Natural killer cell (primary cell): ENCODE measurements around the gene IRF1. TPM values are rescaled to one million over a fixed set of nuclear protein-coding genes. Genes with fewer than 3 reads are reported as not detected.
A peak's percentile ranks its signal among the peaks of the same experiment; 100 is the strongest.

Source experiments
- ATAC-seq, 3 donors: fragments of 150-1000 bp in 2 of 3; fragments of 200-7000 bp in 1 of 3; cut with Tn5 transposase; 1 replicate in 1 of 3; 2 replicates in 2 of 3; pipeline ENCODE4 v1.10.0; 2021; ENCODE audit warnings: mild to moderate bottlenecking in 2 of 3, moderate library complexity in 2 of 3
- DNase-seq, 2 donors: peaks; one replicate each; pipeline versions ENCODE4 v3.0.0 to v3.0.0-alpha.2; 2013 to 2021; ENCODE audit warnings: mixed read lengths in 1 of 2
- H3K27ac ChIP-seq: one replicate; pipeline ENCODE4 v1.5.1; 2013; ENCODE audit warnings: mild to moderate bottlenecking, low read length
- H3K27me3 ChIP-seq: one replicate; pipeline ENCODE4 v1.6.1; 2013; ENCODE audit warnings: low read length; ENCODE audit not compliant: control insufficient read depth, insufficient read depth
- H3K36me3 ChIP-seq: one replicate; pipeline ENCODE4 v1.6.1; 2013; ENCODE audit warnings: low read length; ENCODE audit not compliant: control insufficient read depth, insufficient read depth
- H3K4me1 ChIP-seq: one replicate; pipeline ENCODE4 v1.6.1; 2013; ENCODE audit warnings: low read length; ENCODE audit not compliant: control insufficient read depth, insufficient read depth
- H3K4me3 ChIP-seq: one replicate; pipeline ENCODE4 v1.5.1; 2013; ENCODE audit warnings: low read length
- H3K9me3 ChIP-seq: one replicate; pipeline ENCODE4 v1.6.1; 2013; ENCODE audit warnings: low read length; ENCODE audit not compliant: control insufficient read depth, insufficient read depth
- H3K27ac Mint-ChIP-seq, 2 donors: one replicate each; pipeline ENCODE4 v1.8.0; 2022; ENCODE audit warnings: mild to moderate bottlenecking in 2 of 2, mixed read lengths in 2 of 2, moderate library complexity in 1 of 2
- H3K27me3 Mint-ChIP-seq, 2 donors: one replicate each; pipeline ENCODE4 v1.8.0; 2022; ENCODE audit warnings: low read depth in 2 of 2, mixed read lengths in 2 of 2
- H3K36me3 Mint-ChIP-seq: one replicate; pipeline ENCODE4 v1.8.0; 2022; ENCODE audit warnings: mixed read lengths
- H3K4me1 Mint-ChIP-seq, 2 donors: one replicate each; pipeline ENCODE4 v1.8.0; 2022; ENCODE audit warnings: mixed read lengths in 2 of 2
- H3K4me3 Mint-ChIP-seq: one replicate; pipeline ENCODE4 v1.8.0; 2022; ENCODE audit warnings: mild to moderate bottlenecking, moderate library complexity, mixed read lengths
- H3K9me3 Mint-ChIP-seq, 2 donors: one replicate each; pipeline ENCODE4 v1.8.0; 2022; ENCODE audit warnings: mixed read lengths in 2 of 2
- CTCF ChIP-seq: fragments of 200-600 bp; IDR thresholded peaks from one replicate; pipeline ENCODE4 v1.8.0; 2022; ENCODE audit warnings: antibody characterized with exemption
- WGBS: methylation state at CpG from one replicate; pipeline ENCODE4 v1.1.7; 2013; ENCODE audit warnings: missing lambda C conversion rate; ENCODE audit not compliant: insufficient coverage; 5-methylcytosine and 5-hydroxymethylcytosine counted together
- intact Hi-C: fragments of 100-400 bp; cut with micrococcal nuclease; formaldehyde crosslinking; loops from one replicate; pipeline ENCODE4 v1.14.2; 2022
- total RNA-seq, 4 donors: library from RNA; stranded (reverse); fragments of 120-200 nt in 1 of 4; gene quantifications; one replicate each; pipeline versions ENCODE4 v1.2.3 to v1.2.4, GENCODE V29; 2013 to 2022

Gene IRF1
- total RNA-seq, 3 donors from 2014 or later (not counting 1 experiment from before 2014, with no cell fraction given) = 1,190 to 1,513 (median 1,282) TPM

DNA sequence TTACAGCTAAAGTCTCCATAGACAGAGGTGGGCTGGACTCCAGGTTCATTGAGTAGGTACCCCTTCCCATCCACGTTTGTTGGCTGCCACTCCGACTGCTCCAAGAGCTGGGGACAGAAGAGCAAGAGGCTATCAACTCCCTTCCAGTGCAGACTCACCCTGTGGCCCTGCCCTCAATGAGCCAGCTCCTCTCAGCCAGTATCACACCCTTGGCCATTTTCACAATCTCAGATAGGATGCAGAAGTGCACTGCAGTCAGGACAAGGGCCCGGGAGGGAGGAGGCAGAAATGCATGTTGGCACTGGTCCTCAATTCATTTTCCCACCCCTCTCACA is 6.2 kb downstream of the IRF1 start:
- no peak for ATAC-seq
- H3K9me3 ChIP-seq = no peaks in the 10 kb centered on the region
- peak overlapping the region; percentile 55 for H3K27ac ChIP-seq
- Mint-ChIP-seq H3K4me3 (peak overlapping the region; percentile 96), H3K27me3 (no peaks in the 10 kb centered on the region), H3K9me3 (no peaks in the 10 kb centered on the region), H3K4me1 (peaks cover 79 to 82% of the 10 kb centered on the region in 2 donors), H3K27ac (peak overlapping the region; percentile 97 to 100), H3K36me3 (peaks cover 22% of the 10 kb centered on the region)
- peaks cover 80% of the 10 kb centered on the region for H3K36me3 ChIP-seq
- H3K4me3 ChIP-seq = no peak overlapping the region
- peaks cover 91% of the 10 kb centered on the region for H3K4me1 ChIP-seq
- intact Hi-C loops = no loop called here
- TF ChIP-seq CTCF = no peak
- 67% methylated on average over 3 of the region's 3 CpGs for WGBS
- DNase-seq = peak; percentile 19 to 26
- no peaks in the 10 kb centered on the region for H3K27me3 ChIP-seq

DNA sequence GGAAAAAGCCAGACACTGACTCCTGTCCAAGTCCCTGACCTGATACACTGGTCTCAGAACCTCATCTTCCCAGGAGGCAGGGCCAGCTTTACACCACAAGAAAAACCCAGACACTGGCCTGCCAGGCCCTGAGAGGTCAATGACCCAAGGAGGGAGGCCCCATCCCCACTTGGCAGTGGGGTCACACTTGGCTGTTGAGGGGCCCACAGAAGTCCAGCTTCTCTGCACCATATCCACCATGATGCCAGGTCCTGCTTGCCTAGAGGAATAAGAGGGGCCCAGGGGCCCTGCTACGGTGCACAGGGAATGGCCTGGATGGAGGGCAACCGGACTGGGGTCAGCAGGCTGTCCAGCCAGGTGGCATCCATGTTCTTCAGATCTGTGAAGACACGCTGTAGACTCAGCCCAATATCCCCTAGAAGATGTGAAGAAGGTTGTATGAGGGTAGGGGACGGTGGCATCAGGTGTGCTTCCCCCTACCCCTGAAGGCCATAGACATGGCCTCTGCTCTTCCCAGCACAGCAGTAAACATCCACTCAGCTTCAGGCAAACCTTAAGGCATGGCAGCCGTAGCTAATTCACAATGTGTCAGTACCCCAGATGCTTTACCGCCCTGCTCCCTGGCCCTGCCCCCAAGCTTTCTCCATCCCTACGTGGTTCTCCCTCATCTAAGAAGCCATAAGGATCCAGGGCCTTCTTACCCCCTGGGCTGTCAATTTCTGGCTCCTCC is 6.7 kb downstream of the IRF1 start:
- Mint-ChIP-seq H3K4me1 (peaks cover 80 to 83% of the 10 kb centered on the region in 2 donors), H3K4me3 (peak overlapping the region; percentile 96), H3K27me3 (no peaks in the 10 kb centered on the region), H3K27ac (peak overlapping the region; percentile 97 to 100), H3K9me3 (no peaks in the 10 kb centered on the region), H3K36me3 (peaks cover 18% of the 10 kb centered on the region)
- no peak for TF ChIP-seq CTCF
- 82% methylated on average over 6 of the region's 7 CpGs for WGBS
- intact Hi-C loops = no loop called here
- DNase-seq = peak; percentile 24 to 27
- Histone ChIP-seq H3K27me3 (no peaks in the 10 kb centered on the region), H3K4me1 (peaks cover 93% of the 10 kb centered on the region), H3K36me3 (peaks cover 75% of the 10 kb centered on the region), H3K4me3 (no peak overlapping the region), H3K27ac (peak overlapping the region; percentile 55), H3K9me3 (no peaks in the 10 kb centered on the region)
- ATAC-seq = no peak

DNA sequence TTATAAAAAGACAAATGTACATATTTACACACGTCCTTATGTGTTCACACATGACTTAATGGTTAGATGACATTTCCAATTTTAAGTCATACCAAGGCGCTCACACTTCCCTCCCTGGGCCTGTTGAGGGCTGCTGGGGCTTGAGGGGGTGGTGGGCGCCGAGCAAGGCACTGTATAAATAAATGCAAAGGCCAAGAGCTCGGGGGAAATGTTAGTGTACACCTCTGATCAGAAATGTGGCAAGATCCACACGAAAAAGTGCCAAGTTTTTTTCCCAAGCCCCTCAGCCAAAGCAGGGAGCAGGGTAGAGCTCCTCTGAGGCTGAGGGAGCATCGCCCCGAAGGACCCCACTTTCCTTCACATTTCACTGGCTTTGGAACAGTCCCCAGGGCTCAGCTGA is 7.5 kb downstream of the IRF1 start:
- H3K4me1 Mint-ChIP-seq = peaks cover 83 to 84% of the 10 kb centered on the region in 2 donors
- Histone ChIP-seq H3K27me3 (no peaks in the 10 kb centered on the region), H3K36me3 (peaks cover 68% of the 10 kb centered on the region), H3K9me3 (no peaks in the 10 kb centered on the region), H3K27ac (peak overlapping the region; percentile 28), H3K4me3 (no peak overlapping the region), H3K4me1 (peaks cover 96% of the 10 kb centered on the region)
- no peak for TF ChIP-seq CTCF
- no peaks in the 10 kb centered on the region for H3K27me3 Mint-ChIP-seq
- WGBS = 72% methylated on average over 7 of the region's 8 CpGs
- ATAC-seq = no peak
- H3K9me3 Mint-ChIP-seq = no peaks in the 10 kb centered on the region
- peaks cover 15% of the 10 kb centered on the region for H3K36me3 Mint-ChIP-seq
- DNase-seq = no peak
- intact Hi-C loops = no loop called here
- H3K27ac Mint-ChIP-seq = peak overlapping the region; percentile 97 to 100
- peak overlapping the region; percentile 37 for H3K4me3 Mint-ChIP-seq
